HL-60 (cell line): ENCODE measurements around the gene ALDH3A1.

Experiments
- GABPA ChIP-seq: IDR thresholded peaks from 2 replicates; pipeline ENCODE4 v1.6.1; 2012; ENCODE audit warnings: low read depth
- TF ChIP-seq, protein P1 (sequence below): IDR thresholded peaks from one replicate; pipeline ENCODE4 v1.5.1; 2011; ENCODE audit warnings: low read length, control low read depth, inconsistent platforms; ENCODE audit not compliant: insufficient read depth
- TF ChIP-seq, protein P2 (sequence below): IDR thresholded peaks from 2 replicates; pipeline ENCODE4 v1.6.1; 2012; ENCODE audit warnings: low read depth; ENCODE audit not compliant: insufficient replicate concordance

DNA sequence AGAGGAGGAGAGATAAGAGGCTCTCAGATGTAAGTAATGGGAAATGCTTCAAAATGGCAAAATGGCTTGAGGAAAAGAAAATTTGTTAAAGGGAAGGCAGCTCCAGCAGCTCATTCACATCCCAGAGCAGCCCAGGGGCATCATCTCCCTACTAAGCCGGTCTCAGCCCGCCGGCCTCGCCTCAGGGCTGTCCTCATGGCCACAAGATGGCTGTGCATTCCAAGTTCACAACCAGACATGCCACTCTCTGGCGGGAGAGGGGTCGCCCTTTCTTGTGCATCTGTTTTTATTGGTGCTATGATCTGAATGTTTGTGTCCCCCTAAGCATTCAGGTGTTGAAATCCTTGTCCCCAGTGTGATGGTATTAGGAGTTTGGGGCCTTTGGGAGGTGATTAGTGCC, 18.2 kb downstream of the ALDH3A1 start:
- TF ChIP-seq, protein P1, sequence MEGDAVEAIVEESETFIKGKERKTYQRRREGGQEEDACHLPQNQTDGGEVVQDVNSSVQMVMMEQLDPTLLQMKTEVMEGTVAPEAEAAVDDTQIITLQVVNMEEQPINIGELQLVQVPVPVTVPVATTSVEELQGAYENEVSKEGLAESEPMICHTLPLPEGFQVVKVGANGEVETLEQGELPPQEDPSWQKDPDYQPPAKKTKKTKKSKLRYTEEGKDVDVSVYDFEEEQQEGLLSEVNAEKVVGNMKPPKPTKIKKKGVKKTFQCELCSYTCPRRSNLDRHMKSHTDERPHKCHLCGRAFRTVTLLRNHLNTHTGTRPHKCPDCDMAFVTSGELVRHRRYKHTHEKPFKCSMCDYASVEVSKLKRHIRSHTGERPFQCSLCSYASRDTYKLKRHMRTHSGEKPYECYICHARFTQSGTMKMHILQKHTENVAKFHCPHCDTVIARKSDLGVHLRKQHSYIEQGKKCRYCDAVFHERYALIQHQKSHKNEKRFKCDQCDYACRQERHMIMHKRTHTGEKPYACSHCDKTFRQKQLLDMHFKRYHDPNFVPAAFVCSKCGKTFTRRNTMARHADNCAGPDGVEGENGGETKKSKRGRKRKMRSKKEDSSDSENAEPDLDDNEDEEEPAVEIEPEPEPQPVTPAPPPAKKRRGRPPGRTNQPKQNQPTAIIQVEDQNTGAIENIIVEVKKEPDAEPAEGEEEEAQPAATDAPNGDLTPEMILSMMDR: no peak
- TF ChIP-seq GABPA: no peak
- TF ChIP-seq, protein P2, sequence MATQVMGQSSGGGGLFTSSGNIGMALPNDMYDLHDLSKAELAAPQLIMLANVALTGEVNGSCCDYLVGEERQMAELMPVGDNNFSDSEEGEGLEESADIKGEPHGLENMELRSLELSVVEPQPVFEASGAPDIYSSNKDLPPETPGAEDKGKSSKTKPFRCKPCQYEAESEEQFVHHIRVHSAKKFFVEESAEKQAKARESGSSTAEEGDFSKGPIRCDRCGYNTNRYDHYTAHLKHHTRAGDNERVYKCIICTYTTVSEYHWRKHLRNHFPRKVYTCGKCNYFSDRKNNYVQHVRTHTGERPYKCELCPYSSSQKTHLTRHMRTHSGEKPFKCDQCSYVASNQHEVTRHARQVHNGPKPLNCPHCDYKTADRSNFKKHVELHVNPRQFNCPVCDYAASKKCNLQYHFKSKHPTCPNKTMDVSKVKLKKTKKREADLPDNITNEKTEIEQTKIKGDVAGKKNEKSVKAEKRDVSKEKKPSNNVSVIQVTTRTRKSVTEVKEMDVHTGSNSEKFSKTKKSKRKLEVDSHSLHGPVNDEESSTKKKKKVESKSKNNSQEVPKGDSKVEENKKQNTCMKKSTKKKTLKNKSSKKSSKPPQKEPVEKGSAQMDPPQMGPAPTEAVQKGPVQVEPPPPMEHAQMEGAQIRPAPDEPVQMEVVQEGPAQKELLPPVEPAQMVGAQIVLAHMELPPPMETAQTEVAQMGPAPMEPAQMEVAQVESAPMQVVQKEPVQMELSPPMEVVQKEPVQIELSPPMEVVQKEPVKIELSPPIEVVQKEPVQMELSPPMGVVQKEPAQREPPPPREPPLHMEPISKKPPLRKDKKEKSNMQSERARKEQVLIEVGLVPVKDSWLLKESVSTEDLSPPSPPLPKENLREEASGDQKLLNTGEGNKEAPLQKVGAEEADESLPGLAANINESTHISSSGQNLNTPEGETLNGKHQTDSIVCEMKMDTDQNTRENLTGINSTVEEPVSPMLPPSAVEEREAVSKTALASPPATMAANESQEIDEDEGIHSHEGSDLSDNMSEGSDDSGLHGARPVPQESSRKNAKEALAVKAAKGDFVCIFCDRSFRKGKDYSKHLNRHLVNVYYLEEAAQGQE: no peak
